Common myeloid progenitor, CD34-positive (primary cell): Measurements from ENCODE around the gene GRM1.

Experiments used
- CTCF ChIA-PET: fragments of 350-600 bp; sonication (Branson Sonifier 250); formaldehyde crosslinking; loops from one replicate; lab custom pipeline; 2021; ENCODE audit warnings: antibody characterized with exemption; lab: Charles Lee
- POLR2A ChIA-PET: fragments of 350-600 bp; sonication (Branson Sonifier 250); formaldehyde crosslinking; loops from one replicate; lab custom pipeline; 2021; ENCODE audit warnings: antibody characterized with exemption; lab: Charles Lee
- DNase-seq, 3 donors: peaks; one replicate each; pipeline versions ENCODE4 v3.0.0 to v3.0.0-alpha.2; 2013
- H3K27ac ChIP-seq, 2 experiments: 1 replicate in 1 of 2; 2 replicates in 1 of 2; pipeline ENCODE4 v1.7.0; 2013; ENCODE audit warnings: inconsistent platforms in 2 of 2, low read length in 2 of 2, mild to moderate bottlenecking in 2 of 2, low read depth in 1 of 2, moderate library complexity in 1 of 2; ENCODE audit not compliant: severe bottlenecking in 2 of 2, insufficient read depth in 1 of 2, poor library complexity in 1 of 2
- H3K27me3 ChIP-seq, 5 experiments: replicated peaks in 2 of 5; 1 replicate in 3 of 5; 2 replicates in 2 of 5; pipeline versions ENCODE4 v1.6.1 to v1.7.0; 2013; ENCODE audit warnings: low read length in 4 of 5, mild to moderate bottlenecking in 2 of 5, moderate library complexity in 2 of 5, inconsistent platforms in 1 of 5; ENCODE audit not compliant: insufficient read depth in 5 of 5, control insufficient read depth in 4 of 5
- H3K36me3 ChIP-seq, 4 experiments: 1 replicate in 2 of 4; 2 replicates in 2 of 4; pipeline versions ENCODE4 v1.6.1 to v1.7.0; 2013; ENCODE audit warnings: low read length in 3 of 4, control low read depth in 1 of 4, mild to moderate bottlenecking in 1 of 4; ENCODE audit not compliant: control insufficient read depth in 4 of 4, insufficient read depth in 4 of 4
- H3K4me1 ChIP-seq, 4 experiments: 1 replicate in 3 of 4; 2 replicates in 1 of 4; pipeline versions ENCODE4 v1.6.1 to v1.7.1; 2013; ENCODE audit warnings: low read length in 3 of 4, mild to moderate bottlenecking in 3 of 4, control low read depth in 1 of 4, inconsistent platforms in 1 of 4, moderate library complexity in 1 of 4; ENCODE audit not compliant: control insufficient read depth in 4 of 4, insufficient read depth in 4 of 4; ENCODE audit errors: control extremely low read depth in 1 of 4
- H3K4me3 ChIP-seq, 7 experiments: 1 replicate in 4 of 7; 2 replicates in 3 of 7; pipeline versions ENCODE4 v1.5.1 to v1.7.0; 2013; ENCODE audit warnings: mild to moderate bottlenecking in 7 of 7, low read length in 6 of 7, moderate library complexity in 6 of 7, inconsistent platforms in 2 of 7, low read depth in 2 of 7, control low read depth in 1 of 7; ENCODE audit not compliant: insufficient read depth in 4 of 7, control insufficient read depth in 1 of 7; ENCODE audit errors: extremely low read depth in 1 of 7
- H3K9me3 ChIP-seq, 5 experiments: 1 replicate in 4 of 5; 2 replicates in 1 of 5; pipeline versions ENCODE4 v1.6.1 to v1.7.1; 2013; ENCODE audit warnings: low read length in 4 of 5, mild to moderate bottlenecking in 2 of 5, inconsistent platforms in 1 of 5, low read depth in 1 of 5, moderate library complexity in 1 of 5; ENCODE audit not compliant: control insufficient read depth in 4 of 5, insufficient read depth in 2 of 5; ENCODE audit errors: control extremely low read depth in 1 of 5
- WGBS: methylation state at CpG from one replicate; pipeline ENCODE4 v1.1.5; 2013; ENCODE audit not compliant: insufficient coverage; 5-methylcytosine and 5-hydroxymethylcytosine counted together

GRM1 gene

DNA sequence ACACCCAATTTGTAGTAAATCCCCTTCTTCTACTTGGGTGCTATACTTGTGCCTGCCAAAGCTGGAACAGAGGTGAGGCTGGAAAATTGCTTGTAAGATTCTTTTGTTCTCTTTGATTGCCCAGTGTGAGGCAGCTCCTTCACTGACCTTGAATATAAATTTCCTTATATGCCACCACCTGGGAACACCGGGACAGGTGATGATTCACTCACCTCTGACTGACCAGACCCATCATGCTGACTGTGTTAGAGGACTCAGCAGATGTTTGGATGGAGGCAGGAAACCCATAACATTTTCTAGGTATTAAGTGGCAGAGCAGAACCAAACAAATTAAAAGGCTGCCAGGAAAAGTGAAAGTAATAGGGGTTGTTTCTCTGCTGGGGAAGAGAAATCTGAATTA lies 120.9 kb downstream of the GRM1 start:
- no CpG with 5 or more reads among the region's 1 CpG for WGBS
- CTCF ChIA-PET, result no interaction called here
- H3K36me3 ChIP-seq, result no peaks in the 10 kb centered on the region

DNA sequence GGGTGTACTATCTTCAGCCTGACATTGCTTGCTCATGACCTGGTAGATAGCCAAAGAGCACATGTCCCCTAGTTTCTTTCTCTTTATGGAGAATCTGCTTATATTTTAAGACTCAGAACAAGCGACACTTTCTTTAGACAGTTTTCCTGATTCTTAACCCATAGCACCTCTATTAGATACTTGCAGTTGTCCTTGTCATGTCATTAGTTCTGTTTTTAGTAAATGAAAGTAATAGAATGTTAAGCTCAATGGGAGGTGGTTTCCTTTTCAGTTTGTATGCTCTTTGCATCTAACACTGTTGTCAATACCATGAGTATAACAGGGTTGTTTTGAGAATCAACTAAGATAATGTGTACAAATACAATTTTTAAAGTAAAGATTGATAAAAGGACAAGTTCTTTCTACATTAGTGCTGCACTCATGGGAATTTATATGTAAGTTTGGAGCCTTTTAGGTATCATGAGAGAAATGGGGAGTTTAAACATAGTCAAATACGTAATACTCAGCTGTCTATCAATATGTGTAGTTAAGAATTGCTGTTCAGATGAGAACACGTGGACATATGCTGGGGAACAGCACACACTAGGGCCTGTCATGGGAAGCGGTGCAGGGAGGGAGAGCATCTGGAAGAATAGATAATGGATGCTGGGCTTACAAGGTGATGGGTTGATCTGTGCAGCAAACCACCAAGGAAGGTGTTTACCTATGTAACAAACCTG lies 124.3 kb downstream of the GRM1 start:
- no peak for DNase-seq
- Histone ChIP-seq H3K27ac (no peak overlapping the region), H3K36me3 (no peaks in the 10 kb centered on the region), H3K9me3 (no peaks in the 10 kb centered on the region), H3K4me1 (peaks cover 0 to 2% (median 0%) of the 10 kb centered on the region in 4 experiments), H3K4me3 (no peak overlapping the region), H3K27me3 (no peaks in the 10 kb centered on the region)
- POLR2A ChIA-PET, result no interaction called here
- CTCF ChIA-PET, result no interaction called here
- WGBS, result 90% methylated on average over 2 of the region's 4 CpGs

More for the DNA sequence above, 120.9 kb downstream of the GRM1 start:
- no peak overlapping the region for H3K27ac ChIP-seq
- H3K4me3 ChIP-seq, result no peak overlapping the region
- POLR2A ChIA-PET, result no interaction called here
- no peaks in the 10 kb centered on the region for H3K9me3 ChIP-seq
- H3K27me3 ChIP-seq, result no peaks in the 10 kb centered on the region
- peaks cover 0 to 2% (median 0%) of the 10 kb centered on the region in 4 experiments for H3K4me1 ChIP-seq
- DNase-seq, result no peak

DNA sequence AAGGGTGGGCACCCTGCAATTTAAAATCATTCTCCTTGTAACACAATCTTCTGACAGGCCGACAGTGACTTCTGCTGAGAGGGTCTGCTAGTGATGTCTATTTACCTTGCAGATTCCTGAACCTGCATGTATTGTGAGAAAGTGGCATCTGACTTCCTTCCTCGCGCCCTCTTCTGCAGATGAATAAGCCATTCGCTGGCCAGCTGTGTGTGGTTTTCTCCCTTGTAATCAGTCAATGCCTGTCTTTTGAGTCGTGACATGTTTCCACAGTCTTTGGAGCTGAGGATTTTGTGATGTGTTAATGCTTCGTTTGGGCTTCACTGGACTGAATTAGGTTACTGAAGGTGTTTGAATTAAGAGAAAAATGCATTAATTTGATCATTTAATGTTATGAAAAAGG lies 125.3 kb downstream of the GRM1 start:
- H3K27me3 ChIP-seq, result no peaks in the 10 kb centered on the region
- WGBS, result 30% methylated on average over 2 of the region's 6 CpGs
- CTCF ChIA-PET, result no interaction called here
- DNase-seq, result peak in 2 of 3 donors; percentile 33 to 40
- H3K4me3 ChIP-seq, result no peak overlapping the region
- H3K4me1 ChIP-seq, result peaks cover 0 to 2% (median 0%) of the 10 kb centered on the region in 4 experiments
- POLR2A ChIA-PET, result no interaction called here
- H3K9me3 ChIP-seq, result no peaks in the 10 kb centered on the region
- no peak overlapping the region for H3K27ac ChIP-seq
- H3K36me3 ChIP-seq, result no peaks in the 10 kb centered on the region

DNA sequence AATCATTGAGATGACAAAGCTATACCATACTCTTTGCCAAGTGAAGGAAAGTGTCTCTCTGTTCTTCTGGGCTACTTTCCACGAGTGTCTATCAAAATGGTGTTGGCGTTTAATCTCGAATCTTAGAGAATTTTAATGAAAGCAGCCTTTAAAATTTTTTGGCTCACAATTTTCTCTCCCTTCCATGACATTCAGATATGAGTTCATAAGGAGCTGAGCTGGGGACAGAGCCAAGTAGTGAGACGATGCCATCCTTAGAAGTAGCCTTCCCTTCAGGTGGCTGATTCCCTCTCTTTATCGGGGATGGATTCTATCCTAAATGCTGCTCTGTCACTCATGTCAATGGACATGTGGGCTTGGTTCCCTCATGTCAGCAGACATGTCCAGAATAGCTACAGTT lies 132.8 kb downstream of the GRM1 start:
- 100% methylated on average over 5 of the region's 5 CpGs for WGBS
- Histone ChIP-seq H3K27me3 (no peaks in the 10 kb centered on the region), H3K27ac (no peak overlapping the region), H3K9me3 (no peaks in the 10 kb centered on the region), H3K36me3 (no peaks in the 10 kb centered on the region), H3K4me3 (no peak overlapping the region), H3K4me1 (no peaks in the 10 kb centered on the region)
- POLR2A ChIA-PET, result no interaction called here
- no peak for DNase-seq
- CTCF ChIA-PET, result no interaction called here

DNA sequence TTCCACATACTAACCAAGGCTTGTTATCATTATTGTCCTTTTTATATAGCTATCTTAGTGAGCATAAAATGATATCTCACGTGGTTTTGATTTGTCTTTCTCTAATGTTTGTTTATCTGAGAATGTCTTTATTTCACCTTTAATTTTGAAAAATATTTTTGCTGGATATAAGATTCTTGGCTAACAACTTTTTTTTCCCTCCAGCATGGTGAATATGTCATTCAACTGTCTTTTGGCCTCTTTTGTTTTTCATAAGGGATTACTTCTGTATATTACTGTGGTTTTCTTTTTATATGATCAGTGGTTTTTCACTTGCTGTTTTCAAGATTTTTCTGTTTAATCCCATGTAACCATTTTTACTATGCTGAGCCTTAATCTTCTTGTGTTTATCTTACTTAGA lies 141.0 kb downstream of the GRM1 start:
- ChIA-PET CTCF (no interaction called here), POLR2A (no interaction called here)
- no peaks in the 10 kb centered on the region for H3K4me1 ChIP-seq
- no peaks in the 10 kb centered on the region for H3K27me3 ChIP-seq
- H3K9me3 ChIP-seq, result peaks cover 0 to 14% (median 0%) of the 10 kb centered on the region in 5 experiments
- no peak overlapping the region for H3K27ac ChIP-seq
- no CpG with 5 or more reads among the region's 1 CpG for WGBS
- no peak overlapping the region for H3K4me3 ChIP-seq
- no peaks in the 10 kb centered on the region for H3K36me3 ChIP-seq
- DNase-seq, result no peak

DNA sequence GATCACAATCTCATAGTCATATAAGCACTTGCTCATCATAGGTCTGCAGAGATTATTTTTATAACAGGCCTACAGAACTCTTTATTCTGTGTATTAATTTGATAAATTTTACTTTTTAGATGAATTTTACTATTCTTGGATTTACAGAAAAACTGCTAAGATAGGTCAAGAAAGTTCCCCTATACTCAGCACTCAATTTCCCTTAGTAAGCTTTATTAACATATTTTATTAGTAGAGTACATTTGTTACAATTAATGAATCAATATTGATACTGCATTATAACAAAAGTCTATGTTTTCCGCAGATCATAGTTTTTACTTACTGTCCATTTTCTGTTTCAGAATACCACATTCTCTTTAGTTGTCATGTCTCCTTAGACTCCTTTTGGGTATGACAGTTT lies 148.9 kb downstream of the GRM1 start:
- H3K9me3 ChIP-seq, result no peaks in the 10 kb centered on the region
- no peaks in the 10 kb centered on the region for H3K4me1 ChIP-seq
- H3K4me3 ChIP-seq, result no peak overlapping the region
- 100% methylated on average over 1 of the region's 1 CpG for WGBS
- no peak for DNase-seq
- no peak overlapping the region for H3K27ac ChIP-seq
- ChIA-PET POLR2A (no interaction called here), CTCF (no interaction called here)
- no peaks in the 10 kb centered on the region for H3K27me3 ChIP-seq
- no peaks in the 10 kb centered on the region for H3K36me3 ChIP-seq

DNA sequence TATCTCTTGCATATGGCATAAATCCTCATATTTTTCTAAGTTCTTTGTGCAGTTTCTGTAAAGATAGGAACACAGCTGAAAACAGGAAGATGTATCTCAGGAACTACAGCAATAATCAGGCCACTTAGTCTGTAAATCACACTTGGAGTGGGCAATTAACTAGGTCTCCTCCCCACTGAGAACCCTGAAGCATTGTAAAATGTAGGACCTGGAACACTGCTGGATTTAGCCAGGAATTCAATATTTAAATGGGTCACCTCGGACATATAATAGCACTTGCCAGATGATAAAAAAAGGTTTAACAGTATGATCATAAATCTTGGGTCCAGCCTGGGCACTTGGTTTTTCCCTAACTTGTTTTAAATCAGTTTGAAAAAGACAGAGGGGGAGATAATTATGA lies 155.0 kb downstream of the GRM1 start:
- ChIA-PET CTCF (no interaction called here), POLR2A (no interaction called here)
- Histone ChIP-seq H3K36me3 (no peaks in the 10 kb centered on the region), H3K9me3 (no peaks in the 10 kb centered on the region), H3K4me3 (no peak overlapping the region), H3K4me1 (no peaks in the 10 kb centered on the region), H3K27me3 (peaks cover 0 to 3% (median 0%) of the 10 kb centered on the region in 5 experiments), H3K27ac (no peak overlapping the region)
- WGBS, result 88% methylated on average over 1 of the region's 1 CpG
- DNase-seq, result no peak
